NCI-H187 (cell line): ENCODE measurements around the gene GPR12.

ENCODE experiments used
- DNase-seq, 2 experiments: peaks; one replicate each; lab custom pipeline; 2025; lab: John Stamatoyannopoulos, UW

Gene GPR12, protein sequence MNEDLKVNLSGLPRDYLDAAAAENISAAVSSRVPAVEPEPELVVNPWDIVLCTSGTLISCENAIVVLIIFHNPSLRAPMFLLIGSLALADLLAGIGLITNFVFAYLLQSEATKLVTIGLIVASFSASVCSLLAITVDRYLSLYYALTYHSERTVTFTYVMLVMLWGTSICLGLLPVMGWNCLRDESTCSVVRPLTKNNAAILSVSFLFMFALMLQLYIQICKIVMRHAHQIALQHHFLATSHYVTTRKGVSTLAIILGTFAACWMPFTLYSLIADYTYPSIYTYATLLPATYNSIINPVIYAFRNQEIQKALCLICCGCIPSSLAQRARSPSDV

DNA sequence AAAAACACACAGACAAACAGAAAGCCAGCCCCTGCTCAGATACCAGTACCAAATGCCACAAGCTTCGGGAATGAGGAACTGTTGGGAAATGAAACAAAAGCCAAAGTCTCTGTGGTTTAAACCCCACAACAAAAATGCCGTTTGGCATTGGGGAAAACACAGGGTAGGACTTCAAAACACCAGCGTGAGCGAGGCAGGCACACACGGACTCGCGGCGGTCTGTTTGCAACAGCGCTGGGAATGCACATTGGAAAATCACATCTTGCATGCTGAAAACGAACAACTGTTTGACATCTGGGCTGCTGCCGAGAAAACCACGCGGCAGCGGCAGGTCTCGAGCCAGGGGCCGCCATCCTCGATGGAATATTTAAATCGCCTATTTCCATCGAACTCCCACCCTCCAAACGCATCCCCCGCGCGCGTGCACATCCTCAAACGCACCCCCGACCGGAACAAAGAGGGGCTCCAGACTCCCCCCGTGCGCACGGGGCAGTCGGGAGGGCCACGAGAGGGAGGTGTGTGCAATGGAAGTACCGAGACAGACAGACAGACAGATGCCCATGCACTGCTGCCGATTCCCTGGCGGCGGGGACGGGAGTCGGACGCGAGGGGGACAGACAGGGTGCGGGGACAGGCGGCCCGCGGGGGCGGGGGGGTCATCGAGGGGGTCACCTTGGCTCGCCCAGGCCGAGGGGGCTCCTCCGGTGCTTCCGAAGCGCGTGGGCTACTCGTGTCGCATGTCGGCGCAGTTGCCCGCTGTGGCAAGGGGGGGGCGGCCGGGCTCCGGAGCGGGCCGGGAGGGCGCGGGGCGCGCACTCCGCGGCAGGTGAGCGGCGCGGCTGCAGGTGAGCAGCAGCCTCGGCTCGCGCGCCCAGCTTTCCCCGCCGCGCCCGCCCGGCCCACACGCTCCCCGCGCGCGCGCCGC is at the start of gene GPR12:
GPR12 (minus strand) TSS at position 880 of the 925 bp plus-strand sequence. CDS start 959 bp downstream, outside the sequence.
- no peak for DNase-seq

DNA sequence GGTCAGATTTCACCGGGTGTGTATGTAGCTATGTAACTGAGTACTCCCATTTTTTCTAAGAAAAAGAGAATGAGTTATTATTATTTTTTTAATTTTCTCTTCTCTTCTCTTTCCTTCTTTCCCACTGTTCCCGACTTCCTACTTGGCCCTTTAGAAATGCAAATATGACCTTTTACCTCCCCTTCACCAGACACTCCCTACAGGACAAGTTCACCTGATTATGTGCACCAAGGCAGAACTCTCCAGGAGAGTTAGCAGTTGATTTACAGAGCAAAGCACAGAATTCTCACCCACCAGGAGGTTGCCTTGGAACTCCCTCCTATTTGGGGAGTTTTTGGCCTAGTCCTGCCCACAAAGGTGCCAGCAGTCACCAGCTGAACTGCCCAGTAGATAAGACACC is 49.5 kb upstream of the GPR12 start:
- DNase-seq: no peak

DNA sequence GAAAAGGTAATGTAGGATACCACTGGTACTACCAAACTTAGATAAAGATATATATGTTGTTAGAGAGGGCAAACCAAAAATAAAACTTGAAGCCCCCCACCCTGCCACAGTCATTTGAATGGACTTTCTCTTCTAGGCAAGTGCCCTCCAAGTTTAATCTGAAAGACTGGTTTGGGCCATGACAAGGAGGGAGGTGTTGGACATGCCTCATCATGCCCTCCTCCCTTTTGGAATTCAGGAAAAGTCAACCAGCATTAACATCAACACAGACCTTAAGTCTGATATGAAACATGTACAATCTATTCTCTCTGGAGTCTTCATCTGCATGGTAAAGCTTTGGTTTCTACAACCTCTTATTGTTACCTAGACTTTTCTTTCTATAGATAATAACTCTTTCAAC is 46.3 kb upstream of the GPR12 start:
- no peak for DNase-seq

DNA sequence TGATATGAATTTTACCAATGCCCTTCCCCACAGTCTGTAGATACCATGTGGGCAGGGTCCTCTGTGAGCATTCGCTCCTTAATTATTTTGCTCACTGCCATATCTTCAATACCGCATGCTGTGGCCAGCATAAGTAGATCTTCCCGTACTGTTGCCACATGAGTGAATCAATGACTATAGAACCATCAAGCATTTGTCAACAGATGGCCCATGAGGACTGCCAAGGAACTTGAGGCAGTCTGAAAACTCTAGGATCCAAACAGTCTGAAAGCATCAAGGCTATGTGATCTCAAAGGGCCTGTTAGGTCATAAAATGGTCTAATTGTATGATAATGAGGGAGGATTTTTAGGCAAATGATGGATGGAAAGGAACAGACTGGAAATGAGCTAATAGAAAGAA is 27.4 kb upstream of the GPR12 start:
- DNase-seq: no peak

DNA sequence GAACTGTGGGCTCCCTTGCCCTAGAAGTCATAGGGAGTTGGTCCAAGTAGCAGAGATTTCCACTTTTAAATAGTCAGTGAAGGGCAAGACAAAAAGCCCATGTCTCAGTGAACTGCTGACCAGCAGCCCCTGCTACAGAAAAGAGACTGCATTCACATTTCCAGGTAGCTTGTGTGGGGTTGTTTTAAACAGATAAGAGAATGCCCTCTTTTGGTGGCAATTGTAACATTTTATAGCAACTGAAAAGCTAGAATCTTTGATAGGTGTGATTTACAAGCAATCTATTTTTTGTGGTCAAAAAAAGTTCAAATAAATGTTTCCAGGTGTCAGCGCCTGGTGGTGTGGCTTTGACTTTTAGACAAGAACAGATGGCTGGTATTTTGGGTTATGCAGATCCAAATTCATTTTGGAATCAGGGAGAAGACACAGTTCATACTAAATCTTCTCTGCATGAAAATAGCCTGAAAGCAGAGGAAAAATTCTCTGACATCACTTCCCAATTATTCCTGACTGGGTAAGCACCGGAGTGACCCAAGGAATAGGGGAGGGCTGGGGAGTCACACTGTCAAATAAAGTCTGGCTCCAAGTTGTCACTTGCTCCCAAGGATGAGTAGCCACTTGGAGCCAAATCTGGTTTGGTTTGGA is 26.2 kb upstream of the GPR12 start:
- DNase-seq: no peak

DNA sequence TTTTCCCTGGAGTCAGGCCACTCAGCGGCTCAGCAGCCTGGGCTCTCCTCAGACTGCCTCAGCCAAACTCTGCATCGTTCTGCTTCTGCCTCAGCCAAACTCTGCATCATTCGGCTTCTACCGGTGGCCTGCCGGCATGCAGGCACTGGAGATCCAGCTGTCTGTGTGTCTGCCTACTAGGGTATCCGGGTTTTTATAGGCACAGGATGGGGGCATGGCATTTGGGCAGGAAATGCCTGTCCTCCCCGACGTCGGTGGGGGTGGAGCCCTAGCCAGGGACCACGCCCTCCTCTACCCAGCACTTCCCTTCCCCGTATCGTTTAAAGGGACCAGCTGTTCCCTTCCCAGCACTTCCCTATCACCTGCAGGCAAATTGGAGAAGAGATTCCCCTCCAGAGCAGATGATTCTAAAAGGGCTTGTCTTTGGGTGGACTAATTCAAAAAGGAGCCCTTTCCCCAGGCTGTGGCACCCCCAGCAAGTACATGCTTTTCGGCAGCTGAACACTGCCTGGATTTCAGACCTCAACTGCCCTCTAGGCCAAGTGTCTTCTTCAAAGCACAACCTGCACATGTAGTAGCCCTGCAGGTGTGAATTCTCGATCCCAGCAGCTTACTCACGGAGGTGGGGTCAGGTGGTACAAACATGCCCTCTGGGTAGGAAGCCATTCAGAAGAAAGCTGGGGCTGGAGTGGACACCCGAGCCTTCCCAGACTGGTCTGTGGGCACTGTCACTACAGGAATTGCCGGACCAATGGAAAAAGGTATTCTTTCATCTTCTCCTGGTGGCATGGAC is 25.4 kb upstream of the GPR12 start:
- DNase-seq: no peak

DNA sequence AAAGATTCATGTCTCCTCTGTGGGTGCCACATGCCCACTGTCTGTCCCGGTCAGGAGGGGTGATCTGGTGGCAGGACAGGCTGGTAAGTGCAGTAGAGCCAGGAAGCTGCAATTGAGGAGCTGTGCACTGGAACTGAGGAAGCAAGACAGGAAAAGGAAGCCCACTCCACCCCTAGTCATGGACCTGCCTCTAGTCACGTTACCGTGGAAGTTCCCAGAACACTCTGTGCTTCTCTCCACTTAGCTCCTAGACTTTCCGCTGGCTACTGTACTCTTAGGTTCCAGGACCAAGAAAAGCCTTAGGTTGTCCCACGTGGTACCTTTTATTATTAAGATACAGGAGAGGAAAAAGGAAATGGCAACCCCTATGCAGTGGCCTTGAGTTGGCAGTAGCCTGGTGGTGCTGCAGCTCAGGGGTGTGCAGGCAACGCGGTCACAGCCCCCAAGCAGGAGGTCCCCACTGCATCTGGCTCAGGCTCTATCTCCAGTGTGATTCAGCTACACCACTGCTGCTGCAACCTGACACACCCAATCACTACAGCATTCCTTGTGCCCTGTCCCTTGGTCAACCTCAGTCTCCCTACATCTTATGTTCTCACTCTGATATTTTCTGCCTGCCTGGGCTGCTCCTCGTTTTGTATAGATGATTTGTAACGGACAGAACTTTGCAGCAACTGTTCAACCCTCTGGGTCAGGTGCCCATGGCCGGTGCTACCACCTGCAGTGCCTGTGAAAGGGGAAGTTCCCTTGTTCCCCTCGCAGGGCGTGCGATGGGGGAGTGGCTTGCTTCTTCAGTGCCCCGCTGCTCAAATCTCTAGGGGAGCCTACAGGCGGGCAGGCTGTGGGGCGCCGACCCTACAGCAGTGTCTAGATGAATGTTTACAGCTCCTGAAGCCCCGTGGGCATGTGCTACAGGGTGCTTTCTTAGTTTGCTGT is 24.4 kb upstream of the GPR12 start:
- DNase-seq: no peak

DNA sequence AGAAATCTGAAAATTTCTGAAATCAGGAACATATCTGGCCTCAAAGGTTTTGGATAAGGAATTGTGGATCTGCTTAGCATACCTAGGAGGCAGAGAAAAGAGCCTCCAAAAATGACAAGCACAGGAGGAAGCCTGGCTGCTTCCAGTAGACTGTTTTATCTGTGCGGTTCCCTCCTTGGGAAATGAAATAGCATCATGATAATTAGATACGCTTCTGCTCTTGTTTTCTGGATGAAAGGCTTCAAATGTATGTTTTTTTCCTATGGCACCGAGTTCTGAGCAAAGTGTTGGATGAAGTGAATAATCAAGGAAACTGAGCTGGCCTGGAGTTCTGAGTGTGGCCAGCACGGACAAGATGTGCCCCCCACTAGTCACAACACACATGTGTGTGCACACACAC is 19.8 kb upstream of the GPR12 start:
- DNase-seq: no peak

DNA sequence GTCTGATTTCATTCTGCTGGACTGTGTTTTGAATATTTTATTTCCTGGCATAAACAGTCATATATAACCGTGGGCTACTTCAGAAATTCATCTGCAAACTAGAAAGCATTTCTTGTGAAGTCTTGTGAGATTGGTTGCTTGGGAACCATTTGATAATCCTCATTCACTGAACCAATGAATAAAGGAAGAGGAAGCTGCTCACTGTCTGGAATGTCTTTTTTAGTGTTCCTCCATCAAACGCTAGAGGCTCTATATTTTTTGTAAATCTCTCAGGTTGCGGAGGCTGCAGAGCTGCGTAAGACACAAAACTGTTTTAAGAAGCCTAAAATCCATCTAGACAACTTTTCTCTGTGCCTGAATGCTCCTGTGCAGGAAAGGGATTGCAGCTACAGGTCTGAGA is 18.7 kb upstream of the GPR12 start:
- DNase-seq: no peak

DNA sequence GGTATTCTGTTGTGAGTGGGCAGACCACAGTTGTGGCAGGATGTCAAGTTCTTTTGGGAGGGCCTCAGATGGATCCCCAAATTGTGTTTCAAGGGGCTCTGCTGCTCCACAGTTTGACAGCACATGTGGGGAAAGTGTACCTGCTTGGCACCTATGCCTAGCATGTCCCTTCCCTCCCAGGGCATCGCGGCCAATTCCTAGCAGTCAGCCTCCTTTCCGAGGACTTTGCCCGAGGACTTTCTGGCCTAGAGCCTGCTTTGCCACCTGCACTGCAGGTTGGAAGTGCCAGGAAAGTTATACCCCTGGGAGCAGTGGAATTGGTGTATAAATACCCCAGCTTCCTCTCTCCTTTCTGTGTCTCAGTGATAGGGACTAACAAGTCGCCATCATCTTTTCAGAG is 11.9 kb upstream of the GPR12 start:
- no peak for DNase-seq

DNA sequence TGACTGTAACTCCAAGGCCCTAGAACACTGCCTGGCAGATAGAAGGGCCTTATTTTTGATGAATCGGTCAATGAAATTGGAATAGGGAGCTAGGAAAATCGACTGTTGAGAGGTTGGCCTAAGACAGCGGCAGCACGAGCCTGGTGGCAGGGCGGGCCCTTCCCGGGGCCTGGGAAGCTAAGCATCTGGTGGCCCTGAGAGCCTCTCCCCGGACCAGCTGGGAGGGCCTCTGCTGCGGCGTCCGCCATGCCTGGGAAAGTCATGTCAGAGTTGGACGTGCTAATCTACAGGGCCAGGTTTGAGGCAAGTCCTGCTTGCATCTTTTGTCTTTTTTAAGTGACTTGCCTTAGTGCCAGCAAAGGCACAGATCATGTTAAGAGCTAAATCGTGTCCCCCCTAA is 11.2 kb upstream of the GPR12 start:
- DNase-seq: no peak

DNA sequence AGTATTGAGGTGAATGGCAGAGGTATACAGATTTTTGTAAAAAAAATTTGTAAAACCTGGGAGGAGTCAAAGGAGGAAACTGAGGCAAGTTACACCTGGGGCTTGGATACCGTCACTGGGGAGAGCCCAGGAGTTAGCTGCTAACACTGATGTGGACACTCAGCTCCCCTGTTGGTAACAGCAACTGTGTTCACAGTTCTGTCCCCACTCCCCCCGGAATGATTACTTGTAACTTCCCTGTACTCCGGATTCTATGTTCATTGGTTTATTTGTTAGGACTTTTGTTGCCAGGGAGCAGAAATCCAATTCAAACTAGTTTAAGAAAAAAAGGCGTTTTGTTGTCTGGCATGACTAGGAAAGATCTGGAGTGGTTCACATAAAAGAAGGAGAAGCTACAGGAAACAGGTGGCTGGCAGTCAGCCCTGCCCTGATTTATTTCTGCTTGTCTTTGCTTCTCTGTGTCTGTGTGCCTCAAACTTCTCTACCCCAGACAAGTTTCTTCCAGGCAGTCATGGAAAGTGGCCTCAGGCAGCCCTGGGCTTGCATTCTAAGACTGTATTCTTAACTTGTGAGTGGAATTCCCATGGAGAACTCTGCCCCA is 2.3 kb upstream of the GPR12 start:
- no peak for DNase-seq

DNA sequence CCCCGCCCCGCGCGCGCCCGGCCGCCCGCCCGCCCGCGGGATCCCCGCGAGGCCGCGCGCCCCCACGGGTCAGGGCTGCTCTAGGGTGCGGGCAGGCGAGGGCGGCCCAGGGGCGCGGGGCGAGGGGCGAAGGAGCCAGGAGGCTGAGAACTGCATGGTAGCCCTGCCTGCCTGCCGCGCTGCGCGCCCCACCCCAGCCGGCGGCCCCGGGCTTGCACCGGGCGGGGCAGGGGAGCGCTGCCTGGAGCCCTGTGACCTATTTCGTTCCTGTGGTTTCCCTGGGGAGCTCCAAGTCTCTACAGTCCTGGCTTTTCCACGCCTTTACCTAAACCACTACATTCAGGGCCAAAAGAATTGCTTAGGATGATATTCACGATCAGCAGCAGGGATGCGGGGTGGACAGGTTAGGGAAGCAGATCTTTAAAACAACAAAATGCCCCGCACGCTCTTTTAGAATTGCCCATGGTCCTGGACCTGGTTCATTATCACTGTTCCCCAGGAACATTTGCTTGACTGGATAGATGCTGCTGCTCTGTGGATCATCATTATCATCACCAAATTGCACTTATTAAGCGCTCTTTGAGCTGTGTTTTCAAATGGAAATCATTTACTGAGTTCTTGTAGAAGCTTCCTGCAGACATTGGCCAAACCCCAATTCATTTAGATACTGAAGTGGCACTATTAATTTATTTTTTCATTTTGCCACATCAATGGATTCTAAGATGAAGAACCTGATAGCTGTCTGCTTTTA is 421 bp upstream of the GPR12 start:
- no peak for DNase-seq

DNA sequence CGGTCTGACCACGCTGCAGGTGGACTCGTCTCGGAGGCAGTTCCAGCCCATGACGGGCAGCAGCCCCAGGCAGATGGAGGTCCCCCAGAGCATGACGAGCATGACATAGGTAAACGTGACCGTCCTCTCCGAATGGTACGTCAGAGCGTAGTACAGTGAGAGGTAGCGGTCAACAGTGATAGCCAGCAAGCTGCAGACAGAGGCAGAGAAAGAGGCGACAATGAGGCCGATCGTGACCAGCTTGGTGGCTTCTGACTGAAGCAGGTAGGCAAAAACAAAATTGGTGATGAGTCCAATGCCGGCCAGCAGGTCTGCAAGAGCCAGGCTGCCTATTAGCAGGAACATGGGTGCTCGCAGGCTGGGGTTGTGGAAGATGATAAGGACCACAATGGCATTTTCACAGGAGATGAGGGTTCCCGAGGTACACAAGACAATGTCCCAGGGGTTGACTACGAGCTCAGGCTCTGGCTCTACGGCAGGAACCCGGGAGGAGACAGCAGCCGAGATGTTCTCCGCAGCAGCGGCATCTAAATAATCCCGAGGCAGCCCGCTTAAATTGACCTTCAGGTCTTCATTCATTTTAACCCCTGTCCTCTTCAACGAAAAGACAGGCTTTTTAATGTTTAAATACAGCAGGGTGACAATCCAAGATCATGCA is 1.2 kb downstream of the GPR12 start:
- no peak for DNase-seq

DNA sequence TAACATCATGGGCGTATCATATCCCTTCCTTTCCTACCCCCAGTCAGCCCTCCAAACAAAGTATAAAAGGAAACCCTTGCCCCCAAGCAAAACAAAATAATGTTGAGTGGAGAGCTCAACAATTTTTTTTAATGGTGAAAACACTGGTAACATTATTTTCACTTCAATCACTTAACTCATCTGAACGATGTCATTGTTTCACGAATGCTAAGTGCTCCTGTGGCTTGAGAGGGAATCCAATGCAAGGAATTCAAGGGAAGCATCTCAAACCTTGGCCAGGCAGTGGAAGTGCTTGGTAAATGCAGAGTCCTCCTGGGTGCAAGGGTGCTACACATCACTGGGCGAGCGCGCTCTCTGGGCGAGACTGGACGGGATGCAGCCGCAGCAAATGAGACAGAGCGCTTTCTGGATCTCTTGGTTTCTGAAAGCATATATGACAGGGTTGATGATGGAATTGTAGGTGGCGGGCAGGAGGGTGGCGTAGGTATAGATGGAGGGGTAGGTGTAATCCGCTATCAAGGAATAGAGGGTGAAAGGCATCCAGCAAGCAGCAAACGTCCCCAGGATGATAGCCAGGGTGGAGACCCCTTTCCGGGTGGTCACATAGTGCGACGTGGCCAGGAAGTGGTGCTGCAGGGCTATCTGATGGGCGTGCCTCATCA is 2.0 kb downstream of the GPR12 start:
- no peak for DNase-seq

DNA sequence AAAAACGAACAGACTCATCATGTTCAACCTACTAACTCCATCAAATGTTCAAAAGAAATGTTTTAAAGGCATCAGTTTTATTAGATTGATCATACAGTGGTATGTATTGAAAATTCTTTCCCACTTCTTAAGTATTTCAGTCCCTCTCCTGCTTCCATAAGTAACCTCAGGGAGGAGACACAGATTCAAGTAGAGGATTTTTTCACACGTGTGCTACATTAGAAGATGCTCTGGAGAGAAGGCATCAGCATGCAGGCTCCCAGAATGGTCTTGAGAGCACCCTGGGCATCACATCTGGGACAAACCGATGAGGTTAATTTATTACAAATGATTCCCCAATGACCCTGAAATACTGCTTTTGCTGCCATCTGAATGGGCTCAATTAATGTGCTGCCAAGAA is 3.6 kb downstream of the GPR12 start:
- no peak for DNase-seq

DNA sequence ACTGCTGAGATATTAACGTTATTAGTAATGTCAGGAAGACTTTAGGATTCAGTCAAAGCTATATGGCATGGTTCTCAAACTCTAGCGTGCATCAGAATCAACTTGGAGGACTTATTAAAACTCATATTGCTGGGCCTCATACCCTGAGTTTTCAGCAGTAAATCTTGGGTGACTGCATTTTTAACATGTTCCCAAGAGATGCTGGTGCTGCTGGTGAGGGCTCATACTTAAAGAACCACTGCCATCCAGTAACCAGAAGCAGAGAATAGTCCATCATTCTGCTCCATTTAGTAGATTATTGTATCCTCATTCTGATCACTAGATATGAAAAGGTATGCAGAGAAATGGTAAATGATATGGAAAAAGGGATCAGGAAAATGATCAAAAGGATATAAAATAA is 7.9 kb downstream of the GPR12 start:
- DNase-seq: no peak

DNA sequence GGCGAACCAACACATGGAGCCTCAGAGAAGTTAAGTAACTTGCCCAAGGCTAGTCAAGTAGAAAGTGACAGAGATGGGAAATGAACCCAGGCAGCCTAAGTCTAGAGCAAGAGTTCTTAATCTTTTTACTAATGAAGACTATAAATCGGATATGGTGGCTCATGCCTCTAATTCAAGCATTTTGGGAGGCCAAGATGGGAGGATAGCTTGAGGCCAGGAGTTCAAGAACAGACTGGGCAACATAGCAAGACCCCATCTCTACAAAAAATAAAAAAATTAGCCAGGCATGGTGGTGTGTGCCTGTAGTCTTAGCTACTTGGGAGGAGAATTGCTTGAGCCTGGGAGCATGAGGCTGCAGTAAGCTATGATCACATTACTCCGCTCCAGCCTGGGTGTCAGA is 10.7 kb downstream of the GPR12 start:
- no peak for DNase-seq

DNA sequence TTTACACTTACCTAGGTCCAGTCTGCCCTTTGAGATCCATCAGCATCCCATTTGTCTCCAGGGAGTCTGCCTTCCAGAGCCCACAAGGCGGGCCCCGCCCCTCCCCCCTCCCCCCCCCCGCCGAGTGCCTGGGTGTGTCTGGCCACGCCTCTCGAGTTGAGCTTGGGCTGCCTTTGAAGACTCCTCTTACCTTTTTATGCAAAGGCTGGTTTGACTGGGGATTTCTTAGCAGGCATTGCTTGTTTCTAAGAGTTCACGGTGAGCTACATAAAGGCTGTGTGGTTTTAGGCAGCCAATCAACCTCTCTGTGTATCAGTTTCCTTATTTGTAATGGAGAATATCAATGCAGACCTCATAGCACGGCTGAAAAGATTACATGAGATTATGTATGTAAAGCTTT is 11.3 kb downstream of the GPR12 start:
- DNase-seq: no peak
